Mucosa of stomach (tissue), 1 donor: ENCODE data around the gene MCC.

ENCODE experiments used
- H3K27me3 ChIP-seq: one replicate; pipeline ENCODE4 v1.7.0; 2013; ENCODE audit warnings: mild to moderate bottlenecking, low read length; ENCODE audit not compliant: control insufficient read depth, insufficient read depth
- H3K36me3 ChIP-seq: one replicate; pipeline ENCODE4 v1.7.0; 2013; ENCODE audit warnings: low read length; ENCODE audit not compliant: control insufficient read depth, insufficient read depth
- H3K4me1 ChIP-seq: one replicate; pipeline ENCODE4 v1.7.0; 2013; ENCODE audit warnings: mild to moderate bottlenecking, low read length; ENCODE audit not compliant: control insufficient read depth, insufficient read depth
- H3K4me3 ChIP-seq: one replicate; pipeline ENCODE4 v1.7.0; 2013; ENCODE audit warnings: low read length
- H3K9ac ChIP-seq: one replicate; pipeline ENCODE4 v1.7.0; 2013; ENCODE audit warnings: mild to moderate bottlenecking, low read length, moderate library complexity
- H3K9me3 ChIP-seq: one replicate; pipeline ENCODE4 v1.7.0; 2013; ENCODE audit warnings: mild to moderate bottlenecking, low read length, moderate library complexity; ENCODE audit not compliant: control insufficient read depth
- donor health status: Pancreatic carcinoma.

Gene MCC

GRCh38 chr5:113142186-113142585, 346.1 kb downstream of the MCC start:
- Histone ChIP-seq H3K9ac (no peak overlapping the region), H3K27me3 (no peaks in the 10 kb centered on the region), H3K9me3 (no peaks in the 10 kb centered on the region), H3K4me3 (no peak overlapping the region), H3K36me3 (no peaks in the 10 kb centered on the region), H3K4me1 (no peaks in the 10 kb centered on the region)

- H3K36me3 ChIP-seq: no peaks in the 10 kb centered on the region
- no peaks in the 10 kb centered on the region for H3K27me3 ChIP-seq
- H3K9ac ChIP-seq: no peak overlapping the region
- no peaks in the 10 kb centered on the region for H3K9me3 ChIP-seq
- no peak overlapping the region for H3K4me3 ChIP-seq
- no peaks in the 10 kb centered on the region for H3K4me1 ChIP-seq
Measured at GRCh38 chr5:113140837-113141671, 347.2 kb downstream of the MCC start.

GRCh38 chr5:113133211-113133975, 354.9 kb downstream of the MCC start:
- Histone ChIP-seq H3K36me3 (no peaks in the 10 kb centered on the region), H3K4me1 (no peaks in the 10 kb centered on the region), H3K4me3 (no peak overlapping the region), H3K9ac (no peak overlapping the region), H3K27me3 (no peaks in the 10 kb centered on the region), H3K9me3 (no peaks in the 10 kb centered on the region)

GRCh38 chr5:113132564-113132963, 355.7 kb downstream of the MCC start:
- Histone ChIP-seq H3K4me1 (no peaks in the 10 kb centered on the region), H3K36me3 (no peaks in the 10 kb centered on the region), H3K9ac (no peak overlapping the region), H3K9me3 (no peaks in the 10 kb centered on the region), H3K4me3 (no peak overlapping the region), H3K27me3 (no peaks in the 10 kb centered on the region)

- Histone ChIP-seq H3K4me3 (no peak overlapping the region), H3K9me3 (no peaks in the 10 kb centered on the region), H3K4me1 (no peaks in the 10 kb centered on the region), H3K9ac (no peak overlapping the region), H3K27me3 (no peaks in the 10 kb centered on the region), H3K36me3 (no peaks in the 10 kb centered on the region)
Measured at GRCh38 chr5:113128641-113129330, 359.5 kb downstream of the MCC start.

- no peaks in the 10 kb centered on the region for H3K36me3 ChIP-seq
- no peak overlapping the region for H3K4me3 ChIP-seq
- no peaks in the 10 kb centered on the region for H3K4me1 ChIP-seq
- no peaks in the 10 kb centered on the region for H3K27me3 ChIP-seq
- H3K9ac ChIP-seq: no peak overlapping the region
- H3K9me3 ChIP-seq: no peaks in the 10 kb centered on the region
Measured at GRCh38 chr5:113128082-113128481, 360.2 kb downstream of the MCC start.

GRCh38 chr5:113127021-113127420, 361.2 kb downstream of the MCC start:
- Histone ChIP-seq H3K36me3 (no peaks in the 10 kb centered on the region), H3K27me3 (no peaks in the 10 kb centered on the region), H3K4me3 (no peak overlapping the region), H3K4me1 (no peaks in the 10 kb centered on the region), H3K9ac (no peak overlapping the region), H3K9me3 (no peaks in the 10 kb centered on the region)

- no peak overlapping the region for H3K4me3 ChIP-seq
- H3K9ac ChIP-seq: no peak overlapping the region
- H3K4me1 ChIP-seq: no peaks in the 10 kb centered on the region
- no peaks in the 10 kb centered on the region for H3K9me3 ChIP-seq
- no peaks in the 10 kb centered on the region for H3K36me3 ChIP-seq
- no peaks in the 10 kb centered on the region for H3K27me3 ChIP-seq
Measured at GRCh38 chr5:113125371-113125770, 362.9 kb downstream of the MCC start.

GRCh38 chr5:113124914-113125313, 363.3 kb downstream of the MCC start:
- Histone ChIP-seq H3K9ac (no peak overlapping the region), H3K4me1 (peaks cover 2% of the 10 kb centered on the region), H3K36me3 (no peaks in the 10 kb centered on the region), H3K9me3 (no peaks in the 10 kb centered on the region), H3K4me3 (no peak overlapping the region), H3K27me3 (no peaks in the 10 kb centered on the region)

- H3K4me1 ChIP-seq: peaks cover 8% of the 10 kb centered on the region
- H3K9me3 ChIP-seq: no peaks in the 10 kb centered on the region
- H3K4me3 ChIP-seq: no peak overlapping the region
- no peak overlapping the region for H3K9ac ChIP-seq
- H3K27me3 ChIP-seq: no peaks in the 10 kb centered on the region
- no peaks in the 10 kb centered on the region for H3K36me3 ChIP-seq
Measured at GRCh38 chr5:113124265-113124664, 364.0 kb downstream of the MCC start.

GRCh38 chr5:113123618-113124017, 364.6 kb downstream of the MCC start:
- H3K9ac ChIP-seq: no peak overlapping the region
- no peak overlapping the region for H3K4me3 ChIP-seq
- no peaks in the 10 kb centered on the region for H3K9me3 ChIP-seq
- no peaks in the 10 kb centered on the region for H3K36me3 ChIP-seq
- H3K27me3 ChIP-seq: no peaks in the 10 kb centered on the region
- peaks cover 14% of the 10 kb centered on the region for H3K4me1 ChIP-seq

GRCh38 chr5:113122053-113122452, 366.2 kb downstream of the MCC start:
- Histone ChIP-seq H3K4me1 (peaks cover 14% of the 10 kb centered on the region), H3K9ac (no peak overlapping the region), H3K27me3 (no peaks in the 10 kb centered on the region), H3K4me3 (no peak overlapping the region), H3K36me3 (no peaks in the 10 kb centered on the region), H3K9me3 (no peaks in the 10 kb centered on the region)
